ENCODE measurements around the gene EPHB2.

Gene EPHB2

DNA sequence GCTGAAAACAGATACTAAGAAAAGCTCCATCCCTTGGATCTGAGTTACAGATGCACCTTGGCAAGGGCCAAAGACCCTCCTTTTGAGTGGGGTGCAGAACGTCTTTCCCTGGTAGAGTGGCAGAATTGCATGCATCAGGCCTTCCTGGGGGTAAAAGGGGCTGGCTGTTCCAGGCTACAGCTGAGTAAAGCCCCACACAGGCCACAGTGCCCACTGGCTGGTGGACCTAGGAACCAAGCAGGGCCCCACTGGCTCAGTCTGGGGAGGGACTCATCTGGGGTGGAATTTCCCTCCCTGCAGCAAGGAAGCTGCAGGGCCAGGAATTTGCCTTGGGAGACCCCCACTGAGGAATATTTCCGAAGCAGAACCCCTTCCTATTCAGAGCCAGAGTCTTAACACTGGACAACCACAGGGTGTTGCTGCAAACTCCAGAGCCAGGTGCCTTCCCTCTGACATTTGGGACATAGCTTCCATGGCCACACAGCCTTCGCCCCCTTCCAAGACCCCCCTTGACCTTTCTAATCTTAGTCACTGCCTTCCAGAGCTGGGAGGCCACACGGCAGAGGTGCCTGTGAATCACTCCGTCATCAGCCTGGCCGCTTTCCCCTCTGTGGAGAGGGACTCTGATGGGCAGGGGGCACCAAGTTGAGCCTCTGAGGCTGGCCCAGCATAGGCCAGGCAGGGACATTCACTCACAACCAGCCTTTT lies 209.5 kb downstream of the EPHB2 start:
- DNase-seq (ENCODE audit: low read depth, low spot score): no peak
- H3K27ac ChIP-seq (ENCODE audit: low read length): no peak overlapping the region
- no peak overlapping the region for H3K4me3 ChIP-seq (ENCODE audit: low read length)
- WGBS (ENCODE audit: insufficient coverage, insufficient read length): no CpG with 5 or more reads among the region's 6 CpGs
- H3K4me1 ChIP-seq (ENCODE audit: control insufficient read depth, insufficient read depth, low read length): no peaks in the 10 kb centered on the region
- H3K27me3 ChIP-seq (ENCODE audit: control insufficient read depth, insufficient read depth, low read length): no peaks in the 10 kb centered on the region
- H3K9me3 ChIP-seq (ENCODE audit: control insufficient read depth, insufficient read depth, low read length): no peaks in the 10 kb centered on the region
- no peaks in the 10 kb centered on the region for H3K36me3 ChIP-seq (ENCODE audit: control insufficient read depth, insufficient read depth, low read length)

DNA sequence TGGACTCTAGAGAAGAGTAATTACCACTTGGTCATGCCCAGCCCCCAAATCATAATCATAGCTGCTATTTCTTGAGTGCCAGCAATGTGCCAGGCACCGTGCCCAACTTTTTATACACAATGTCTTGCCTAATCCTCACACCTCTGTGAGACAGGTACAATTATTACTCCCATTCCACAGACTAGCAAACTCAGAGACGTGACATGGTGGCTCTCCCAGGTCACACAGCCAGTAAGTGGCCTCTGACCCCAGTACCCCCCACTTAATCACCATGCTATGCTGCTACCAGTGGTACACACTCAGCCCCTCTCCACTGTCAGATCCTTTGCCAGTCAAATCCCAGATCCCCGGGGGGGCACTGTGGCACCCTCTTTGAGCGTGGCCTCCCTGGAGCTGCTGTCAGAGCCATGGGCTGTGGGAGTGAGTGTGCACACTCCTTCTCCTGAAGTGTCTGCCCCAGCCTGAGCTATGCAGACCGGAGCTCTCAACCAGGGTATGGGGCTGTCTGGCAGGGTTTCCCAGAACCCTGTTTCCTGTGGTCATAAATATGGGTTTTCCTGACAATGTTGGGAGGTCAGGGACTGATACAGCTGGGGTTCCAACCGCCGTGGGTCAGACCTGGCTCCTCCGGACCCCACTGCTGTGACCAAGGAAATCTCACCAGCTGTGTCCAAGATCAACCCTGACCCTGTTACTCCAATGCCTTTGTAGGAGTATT lies 210.3 kb downstream of the EPHB2 start:
- no peak overlapping the region for H3K27ac ChIP-seq (ENCODE audit: low read length)
- no peaks in the 10 kb centered on the region for H3K4me1 ChIP-seq (ENCODE audit: control insufficient read depth, insufficient read depth, low read length)
- no peaks in the 10 kb centered on the region for H3K36me3 ChIP-seq (ENCODE audit: control insufficient read depth, insufficient read depth, low read length)
- no peaks in the 10 kb centered on the region for H3K9me3 ChIP-seq (ENCODE audit: control insufficient read depth, insufficient read depth, low read length)
- DNase-seq (ENCODE audit: low read depth, low spot score): no peak
- no CpG with 5 or more reads among the region's 8 CpGs for WGBS (ENCODE audit: insufficient coverage, insufficient read length)
- no peaks in the 10 kb centered on the region for H3K27me3 ChIP-seq (ENCODE audit: control insufficient read depth, insufficient read depth, low read length)
- H3K4me3 ChIP-seq (ENCODE audit: low read length): no peak overlapping the region

DNA sequence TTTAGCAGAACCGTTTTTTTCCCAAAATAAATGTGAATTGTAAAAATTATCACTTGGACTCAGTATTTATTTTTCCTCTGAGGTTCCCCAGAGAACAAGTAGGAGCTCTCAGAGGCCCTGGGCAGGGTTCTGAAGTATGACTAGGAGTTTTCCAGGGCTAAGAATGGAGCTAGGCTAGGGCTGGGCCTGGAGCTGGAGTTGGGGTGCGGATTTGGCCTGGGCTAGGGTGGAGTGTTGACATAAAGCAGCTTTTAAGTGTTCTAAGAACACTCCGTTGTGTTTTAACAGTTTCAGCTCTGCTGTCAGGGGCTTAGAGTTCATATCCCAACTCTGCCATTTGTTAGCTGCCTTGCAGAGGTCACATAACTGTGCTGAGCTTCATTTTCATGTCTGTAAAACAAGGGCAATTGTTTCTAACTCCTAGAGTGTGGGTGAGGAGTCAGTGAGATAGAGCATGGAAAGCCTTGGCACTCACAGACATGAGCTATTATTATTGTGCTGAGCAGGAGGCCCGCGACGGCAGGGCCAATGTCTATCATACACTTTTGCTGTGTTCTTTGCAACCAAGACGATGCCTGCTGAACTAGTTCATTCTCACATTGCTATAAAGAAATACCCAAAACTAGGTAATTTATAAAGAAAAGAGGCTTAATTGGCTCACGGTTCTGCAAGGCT lies 210.9 kb downstream of the EPHB2 start:
- Histone ChIP-seq H3K4me3 (ENCODE audit: low read length) (no peak overlapping the region), H3K9me3 (ENCODE audit: control insufficient read depth, insufficient read depth, low read length) (no peaks in the 10 kb centered on the region), H3K4me1 (ENCODE audit: control insufficient read depth, insufficient read depth, low read length) (no peaks in the 10 kb centered on the region), H3K27ac (ENCODE audit: low read length) (no peak overlapping the region), H3K36me3 (ENCODE audit: control insufficient read depth, insufficient read depth, low read length) (no peaks in the 10 kb centered on the region), H3K27me3 (ENCODE audit: control insufficient read depth, insufficient read depth, low read length) (no peaks in the 10 kb centered on the region)
- no peak for DNase-seq (ENCODE audit: low read depth, low spot score)
- WGBS (ENCODE audit: insufficient coverage, insufficient read length): no CpG with 5 or more reads among the region's 8 CpGs

DNA sequence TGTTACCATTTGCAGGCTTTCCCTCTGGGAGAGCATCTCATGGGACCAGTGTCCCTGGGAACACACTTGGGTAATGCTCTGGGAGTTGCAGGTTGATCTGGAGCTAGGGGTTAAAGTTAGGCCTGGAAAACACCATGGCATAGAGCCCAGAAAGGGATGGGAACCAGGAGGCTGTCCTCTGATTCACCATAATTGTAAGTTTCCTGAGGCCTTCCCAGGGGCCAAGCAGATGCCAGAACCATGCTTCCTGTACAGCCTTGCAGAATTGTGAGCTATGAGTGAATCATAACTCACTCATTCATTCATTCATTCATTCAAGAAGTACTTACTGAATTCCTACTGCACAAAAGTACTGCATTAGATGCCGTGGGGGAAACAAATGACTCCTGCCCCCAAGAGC lies 212.0 kb downstream of the EPHB2 start:
- Histone ChIP-seq H3K27ac (ENCODE audit: low read length) (no peak overlapping the region), H3K4me1 (ENCODE audit: control insufficient read depth, insufficient read depth, low read length) (no peaks in the 10 kb centered on the region), H3K27me3 (ENCODE audit: control insufficient read depth, insufficient read depth, low read length) (no peaks in the 10 kb centered on the region), H3K36me3 (ENCODE audit: control insufficient read depth, insufficient read depth, low read length) (no peaks in the 10 kb centered on the region), H3K4me3 (ENCODE audit: low read length) (no peak overlapping the region), H3K9me3 (ENCODE audit: control insufficient read depth, insufficient read depth, low read length) (no peaks in the 10 kb centered on the region)
- WGBS (ENCODE audit: insufficient coverage, insufficient read length): no CpG with 5 or more reads among the region's 1 CpG
- DNase-seq (ENCODE audit: low read depth, low spot score): no peak

DNA sequence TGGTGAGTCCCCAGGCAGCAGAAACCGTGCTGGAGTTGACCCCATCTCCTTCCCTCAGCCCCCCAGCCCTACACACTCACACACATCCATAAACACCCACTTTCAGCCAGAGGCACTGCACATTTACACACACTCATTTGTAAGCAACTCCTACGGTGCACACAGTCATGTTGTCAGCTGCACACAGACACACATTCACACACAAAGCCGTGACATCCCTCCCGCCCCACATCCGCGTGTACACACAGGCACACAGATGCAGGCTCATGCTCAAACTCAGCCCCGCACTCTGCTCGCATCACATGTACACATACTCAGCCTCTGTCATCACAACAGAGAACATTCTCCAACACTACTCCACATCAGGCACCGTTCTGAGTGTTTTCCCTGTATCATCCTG lies 214.5 kb downstream of the EPHB2 start:
- Histone ChIP-seq H3K9me3 (ENCODE audit: control insufficient read depth, insufficient read depth, low read length) (no peaks in the 10 kb centered on the region), H3K36me3 (ENCODE audit: control insufficient read depth, insufficient read depth, low read length) (no peaks in the 10 kb centered on the region), H3K4me3 (ENCODE audit: low read length) (no peak overlapping the region), H3K4me1 (ENCODE audit: control insufficient read depth, insufficient read depth, low read length) (0 out of 2 replicates have a peak, but pooled peaks cover under 1% of the 10 kb centered on the region), H3K27me3 (ENCODE audit: control insufficient read depth, insufficient read depth, low read length) (no peaks in the 10 kb centered on the region), H3K27ac (ENCODE audit: low read length) (no peak overlapping the region)
- no peak for DNase-seq (ENCODE audit: low read depth, low spot score)
- no CpG with 5 or more reads among the region's 9 CpGs for WGBS (ENCODE audit: insufficient coverage, insufficient read length)

DNA sequence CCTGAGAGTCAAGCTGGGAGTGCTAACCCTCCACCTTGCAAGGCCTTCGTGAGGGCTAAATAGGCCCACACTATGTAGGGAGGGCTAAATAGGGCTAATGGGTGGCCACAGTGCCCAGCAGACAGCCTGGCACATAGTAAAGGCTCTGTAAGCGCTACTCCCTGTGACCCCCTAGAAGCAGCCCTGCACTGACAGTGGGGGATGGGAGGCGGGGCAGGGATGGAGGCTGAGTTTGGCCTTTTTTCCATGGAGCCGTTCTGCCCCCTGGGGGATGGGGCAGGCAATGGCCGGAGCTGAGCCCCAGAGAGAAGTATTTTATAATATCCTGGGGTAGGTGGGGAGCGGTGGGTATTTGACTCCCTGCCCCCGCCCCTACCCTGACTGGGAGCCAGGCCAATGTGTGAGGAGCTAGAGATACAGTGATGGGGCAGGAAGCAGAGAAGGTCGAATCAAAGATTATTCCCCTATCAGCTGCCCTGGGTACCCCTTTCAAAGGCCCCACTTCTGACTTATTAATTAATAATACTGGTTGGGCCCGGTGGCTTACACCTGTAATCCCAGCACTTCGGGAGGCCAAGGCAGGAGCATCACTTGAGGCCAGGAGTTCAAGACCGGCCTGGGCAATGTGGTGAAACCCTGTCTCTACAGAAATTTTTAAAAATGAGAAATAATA lies 219.7 kb downstream of the EPHB2 start:
- no peak overlapping the region for H3K4me3 ChIP-seq (ENCODE audit: low read length)
- H3K27me3 ChIP-seq (ENCODE audit: control insufficient read depth, insufficient read depth, low read length): no peaks in the 10 kb centered on the region
- no peak overlapping the region for H3K27ac ChIP-seq (ENCODE audit: low read length)
- no peaks in the 10 kb centered on the region for H3K36me3 ChIP-seq (ENCODE audit: control insufficient read depth, insufficient read depth, low read length)
- H3K9me3 ChIP-seq (ENCODE audit: control insufficient read depth, insufficient read depth, low read length): no peaks in the 10 kb centered on the region
- DNase-seq (ENCODE audit: low read depth, low spot score): peak; percentile 64
- no CpG with 5 or more reads among the region's 11 CpGs for WGBS (ENCODE audit: insufficient coverage, insufficient read length)
- 0 out of 2 replicates have a peak, but pooled peaks cover 2% of the 10 kb centered on the region for H3K4me1 ChIP-seq (ENCODE audit: control insufficient read depth, insufficient read depth, low read length)

DNA sequence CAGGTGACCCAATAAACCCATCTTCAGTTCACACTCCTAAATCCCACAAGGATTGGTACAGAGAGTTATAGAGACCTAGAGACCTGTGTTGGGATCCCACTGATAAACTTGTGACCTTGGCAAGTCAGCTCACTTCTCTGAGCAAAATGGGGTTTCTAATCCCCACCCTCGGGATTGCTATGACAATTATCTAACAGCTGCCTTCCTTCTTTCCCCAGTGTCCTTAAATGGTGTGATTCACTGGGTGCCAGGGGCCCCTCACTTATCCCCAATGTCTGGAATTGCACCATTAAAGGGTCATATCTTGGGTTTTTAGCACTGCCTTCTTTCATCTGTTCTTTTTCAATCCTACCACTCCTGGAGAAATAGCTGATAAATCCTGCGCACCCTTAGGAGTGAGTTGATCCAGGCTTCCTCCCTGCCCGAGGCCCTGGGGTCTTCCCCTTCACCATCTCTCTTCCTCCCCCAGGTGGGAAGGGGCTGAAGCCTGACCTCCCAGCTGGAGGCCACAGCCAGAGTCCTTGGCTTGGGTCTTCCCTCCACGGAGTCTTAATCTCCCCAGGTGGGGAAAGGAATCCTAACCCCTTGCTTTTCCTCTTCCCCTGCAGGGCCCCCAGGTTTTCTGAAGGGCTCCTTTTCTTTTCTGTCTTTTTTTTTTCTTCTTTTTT lies 222.3 kb downstream of the EPHB2 start:
- H3K9me3 ChIP-seq (ENCODE audit: control insufficient read depth, insufficient read depth, low read length): no peaks in the 10 kb centered on the region
- H3K4me1 ChIP-seq (ENCODE audit: control insufficient read depth, insufficient read depth, low read length): 0 out of 2 replicates have a peak, but pooled peaks cover 2% of the 10 kb centered on the region
- no peaks in the 10 kb centered on the region for H3K36me3 ChIP-seq (ENCODE audit: control insufficient read depth, insufficient read depth, low read length)
- H3K4me3 ChIP-seq (ENCODE audit: low read length): no peak overlapping the region
- H3K27ac ChIP-seq (ENCODE audit: low read length): no peak overlapping the region
- H3K27me3 ChIP-seq (ENCODE audit: control insufficient read depth, insufficient read depth, low read length): no peaks in the 10 kb centered on the region
- no peak for DNase-seq (ENCODE audit: low read depth, low spot score)
- no CpG with 5 or more reads among the region's 4 CpGs for WGBS (ENCODE audit: insufficient coverage, insufficient read length)

DNA sequence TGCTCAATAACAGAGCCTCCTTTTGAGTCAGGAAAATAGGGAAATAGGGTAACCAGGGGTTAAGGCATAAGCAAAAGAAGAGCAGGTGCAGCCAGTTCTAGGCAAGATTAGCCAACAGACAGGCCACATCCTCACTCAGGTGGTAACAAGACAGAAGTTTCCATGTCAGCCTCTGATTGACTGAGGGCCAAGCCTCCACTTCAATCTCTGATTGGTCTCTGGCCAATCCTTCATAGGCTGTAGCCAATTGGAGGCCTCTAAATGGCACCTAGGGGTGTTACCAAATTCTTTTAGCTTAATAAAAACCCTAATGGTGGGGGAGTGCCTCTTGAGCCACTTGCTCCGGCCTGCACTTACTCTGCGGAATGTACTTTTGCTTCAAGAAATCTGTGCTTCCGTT lies 224.8 kb downstream of the EPHB2 start:
- no peak overlapping the region for H3K27ac ChIP-seq (ENCODE audit: low read length)
- H3K4me3 ChIP-seq (ENCODE audit: low read length): no peak overlapping the region
- no peaks in the 10 kb centered on the region for H3K4me1 ChIP-seq (ENCODE audit: control insufficient read depth, insufficient read depth, low read length)
- DNase-seq (ENCODE audit: low read depth, low spot score): no peak
- H3K36me3 ChIP-seq (ENCODE audit: control insufficient read depth, insufficient read depth, low read length): no peaks in the 10 kb centered on the region
- no CpG with 5 or more reads among the region's 3 CpGs for WGBS (ENCODE audit: insufficient coverage, insufficient read length)
- no peaks in the 10 kb centered on the region for H3K9me3 ChIP-seq (ENCODE audit: control insufficient read depth, insufficient read depth, low read length)
- no peaks in the 10 kb centered on the region for H3K27me3 ChIP-seq (ENCODE audit: control insufficient read depth, insufficient read depth, low read length)

DNA sequence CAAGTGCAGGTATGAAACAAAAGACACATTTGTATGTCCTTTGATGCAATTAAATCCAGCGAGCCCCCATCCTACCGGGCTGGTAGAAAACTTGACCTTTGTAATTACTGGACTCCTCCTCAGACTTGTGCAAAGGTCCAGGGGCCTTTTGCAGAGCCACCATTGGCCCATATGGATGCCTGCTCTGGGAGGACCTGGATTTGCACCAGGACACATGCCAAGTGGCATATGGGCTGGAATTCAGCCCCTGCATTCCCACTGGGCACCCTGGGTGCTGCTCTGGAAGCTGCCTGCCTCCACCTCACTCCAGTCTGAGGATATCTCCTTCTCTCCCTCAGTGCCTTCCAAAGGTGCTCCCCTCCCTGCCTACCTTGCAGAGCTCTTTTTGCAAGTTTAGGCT lies 226.0 kb downstream of the EPHB2 start:
- Histone ChIP-seq H3K4me1 (ENCODE audit: control insufficient read depth, insufficient read depth, low read length) (no peaks in the 10 kb centered on the region), H3K27ac (ENCODE audit: low read length) (no peak overlapping the region), H3K36me3 (ENCODE audit: control insufficient read depth, insufficient read depth, low read length) (no peaks in the 10 kb centered on the region), H3K9me3 (ENCODE audit: control insufficient read depth, insufficient read depth, low read length) (no peaks in the 10 kb centered on the region), H3K27me3 (ENCODE audit: control insufficient read depth, insufficient read depth, low read length) (no peaks in the 10 kb centered on the region), H3K4me3 (ENCODE audit: low read length) (no peak overlapping the region)
- DNase-seq (ENCODE audit: low read depth, low spot score): no peak
- WGBS (ENCODE audit: insufficient coverage, insufficient read length): no CpG with 5 or more reads among the region's 2 CpGs

DNA sequence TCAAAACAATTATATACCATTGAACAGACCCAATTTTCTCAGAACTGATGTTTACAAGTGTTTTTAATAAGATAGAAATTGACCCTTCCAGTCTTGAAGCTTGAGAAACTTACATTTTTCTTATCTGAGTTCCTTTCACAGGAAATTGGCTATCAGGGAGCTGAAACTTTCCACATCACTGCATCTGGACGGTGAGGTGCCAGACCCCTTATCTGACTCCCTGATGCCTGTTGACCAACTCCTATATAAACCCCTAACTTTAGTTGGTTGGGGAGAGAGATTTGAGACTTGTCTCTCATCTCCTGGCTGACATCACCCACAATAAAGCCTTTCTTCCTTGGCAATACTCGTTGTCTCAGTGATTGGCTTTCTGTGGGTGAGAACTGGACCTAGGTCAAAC lies 230.6 kb downstream of the EPHB2 start:
- Histone ChIP-seq H3K4me3 (ENCODE audit: low read length) (no peak overlapping the region), H3K36me3 (ENCODE audit: control insufficient read depth, insufficient read depth, low read length) (no peaks in the 10 kb centered on the region), H3K27ac (ENCODE audit: low read length) (no peak overlapping the region), H3K9me3 (ENCODE audit: control insufficient read depth, insufficient read depth, low read length) (no peaks in the 10 kb centered on the region; the same call in 1 of the 2 replicates), H3K4me1 (ENCODE audit: control insufficient read depth, insufficient read depth, low read length) (no peaks in the 10 kb centered on the region), H3K27me3 (ENCODE audit: control insufficient read depth, insufficient read depth, low read length) (no peaks in the 10 kb centered on the region)
- WGBS (ENCODE audit: insufficient coverage, insufficient read length): no CpG with 5 or more reads among the region's 2 CpGs
- no peak for DNase-seq (ENCODE audit: low read depth, low spot score)
